Stimulated activated CD8-positive, alpha-beta memory T cell treated with anti-CD3 and anti-CD28 coated beads, Interleukin-4, amount 100 ng/mL, for 4 hours (primary cell): ENCODE measurements around the gene CADPS2.
"Not testable (repeated sequence)": the region's sequence is repeated elsewhere in the genome, so short reads cannot be mapped to it uniquely, and the experiment has no call there.

ENCODE experiments used
- DNase-seq, 2 donors: peaks; one replicate each; pipeline ENCODE4 v3.0.0-alpha.2; 2020; ENCODE audit warnings: low read depth in 2 of 2, low spot score in 1 of 2

Gene CADPS2

DNA sequence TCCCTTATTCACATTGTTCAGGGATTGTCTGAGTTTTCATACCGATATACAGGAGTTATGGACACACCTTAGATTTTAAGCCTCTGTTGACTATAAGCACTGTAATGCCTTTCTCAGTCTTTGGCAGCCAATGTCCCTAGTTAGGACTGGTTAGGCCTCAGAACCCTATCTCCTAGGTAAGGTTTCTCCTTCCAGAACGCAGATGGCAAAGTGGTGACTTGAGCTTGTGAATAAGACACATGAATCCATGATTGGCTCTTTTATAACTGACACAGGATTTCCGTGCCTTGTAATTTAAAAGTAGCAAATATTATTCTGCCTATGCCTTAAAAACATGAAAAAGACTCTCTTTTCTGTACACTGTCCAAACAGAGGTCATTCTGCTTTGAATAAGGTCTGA, 171.1 kb downstream of the CADPS2 start:
- no peak for DNase-seq

- DNase-seq = no peak
These were observed 175.3 kb downstream of the CADPS2 start for GRCh38 chr7:122710916-122711315.

DNA sequence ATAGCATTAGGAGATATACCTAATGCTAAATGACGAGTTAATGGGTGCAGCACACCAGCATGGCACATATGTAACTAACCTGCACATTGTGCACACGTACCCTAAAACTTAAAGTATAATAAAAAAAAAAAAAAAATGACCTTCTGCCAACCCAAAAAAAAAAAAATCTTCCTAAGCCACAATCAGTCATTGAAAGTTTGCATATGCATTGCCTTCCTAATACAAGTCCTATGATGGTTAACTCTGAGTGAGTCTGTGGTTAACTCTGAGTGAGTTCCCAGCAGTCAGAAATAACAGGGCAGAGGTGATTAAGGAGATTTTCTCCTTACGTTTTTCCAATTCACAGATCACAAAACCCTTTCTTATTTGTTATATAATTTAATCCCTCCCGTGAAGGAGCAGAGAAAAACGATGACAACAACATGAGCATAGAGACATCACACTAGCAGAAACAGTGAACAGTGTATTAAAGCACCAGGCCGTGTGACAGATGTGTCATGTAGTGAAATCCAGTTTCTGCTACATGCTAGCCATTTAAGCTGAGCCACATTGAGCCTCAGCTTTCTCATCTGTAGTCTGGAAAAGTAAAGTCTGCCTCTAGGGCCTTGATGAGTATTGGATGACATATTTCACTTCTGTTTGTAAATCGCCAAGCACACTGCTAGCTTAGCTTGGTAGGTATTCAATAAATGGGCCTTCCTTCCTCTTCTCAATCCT, 176.2 kb downstream of the CADPS2 start:
- no peak for DNase-seq

DNA sequence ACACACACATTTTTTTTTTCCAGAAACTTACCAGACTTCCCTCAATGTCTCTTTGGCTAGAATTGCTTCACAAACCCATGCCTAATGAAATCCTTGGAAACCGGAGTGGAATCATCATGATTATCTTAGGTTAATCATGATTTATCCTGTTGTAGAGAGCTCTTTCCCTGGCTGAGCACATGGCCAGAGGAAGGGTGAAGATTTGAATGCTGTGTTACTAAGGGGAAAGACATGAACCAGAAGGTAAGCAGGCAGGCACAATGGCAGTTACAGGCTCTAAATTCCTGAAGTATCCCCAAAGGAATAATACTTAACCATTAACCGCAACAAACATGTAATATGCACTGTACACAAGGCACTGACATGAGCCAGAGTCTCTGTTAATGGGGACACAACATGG, 179.4 kb downstream of the CADPS2 start:
- DNase-seq = no peak

- no peak for DNase-seq
These were observed 183.3 kb downstream of the CADPS2 start, which contains the start of gene RNF148 for GRCh38 chr7:122702872-122703510. Gene RNF148, minus strand, starts transcription at chr7:122702922. Its CDS starts 172 bp downstream, at chr7:122702750.

- DNase-seq = no peak
These were observed 187.2 kb downstream of the CADPS2 start, which contains the start of gene RNF133 for GRCh38 chr7:122699017-122699416. Gene RNF133, minus strand, starts transcription at chr7:122699117. Its CDS starts 199 bp downstream, at chr7:122698918.

GRCh38 chr7:122695816-122696215, 190.4 kb downstream of the CADPS2 start:
- DNase-seq = no peak

DNA sequence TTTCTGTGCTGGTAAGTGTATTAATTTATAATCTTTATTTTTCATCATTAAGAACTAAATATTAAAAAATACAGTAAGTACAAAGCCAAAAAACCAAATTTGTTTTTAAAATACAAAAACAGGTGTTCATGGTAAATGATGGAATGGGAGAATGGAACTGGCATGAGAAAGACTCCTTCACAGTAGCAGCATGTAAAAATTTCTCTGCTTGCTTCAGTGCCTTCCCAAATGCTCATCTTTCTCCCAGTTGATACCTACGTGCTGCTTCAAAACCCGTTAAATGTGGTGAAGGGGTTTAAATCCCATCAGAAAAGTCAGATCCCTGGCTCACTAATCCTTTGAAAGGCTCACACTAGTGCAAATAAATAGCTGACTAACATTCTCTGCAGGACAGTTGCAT, 191.6 kb downstream of the CADPS2 start:
- no peak for DNase-seq

DNA sequence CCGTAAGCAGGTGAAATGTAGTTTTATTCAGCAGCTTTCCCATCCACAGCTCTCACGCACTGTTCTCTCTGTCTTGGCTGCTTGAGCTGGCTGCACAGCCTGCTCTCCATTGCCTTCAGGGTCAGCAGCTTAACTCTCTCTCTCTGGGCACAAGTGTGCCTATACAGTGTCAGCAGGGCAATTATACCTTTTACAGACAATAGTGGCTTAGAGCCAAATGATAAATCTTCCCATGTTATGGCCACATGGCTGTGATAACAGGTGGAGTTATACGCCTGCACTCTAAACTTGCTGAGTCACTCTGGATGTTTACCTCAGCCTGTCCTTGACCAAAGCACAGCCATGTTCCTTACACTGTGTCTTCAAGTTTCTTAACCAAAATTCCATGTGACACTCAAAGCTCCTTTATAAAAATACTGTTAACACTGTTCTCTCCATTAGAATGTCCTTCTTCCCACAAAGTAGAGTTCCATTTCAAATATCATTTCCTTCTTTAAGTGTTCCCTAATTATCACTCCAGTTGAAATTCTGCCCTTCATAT, 193.4 kb downstream of the CADPS2 start:
- no peak for DNase-seq

DNA sequence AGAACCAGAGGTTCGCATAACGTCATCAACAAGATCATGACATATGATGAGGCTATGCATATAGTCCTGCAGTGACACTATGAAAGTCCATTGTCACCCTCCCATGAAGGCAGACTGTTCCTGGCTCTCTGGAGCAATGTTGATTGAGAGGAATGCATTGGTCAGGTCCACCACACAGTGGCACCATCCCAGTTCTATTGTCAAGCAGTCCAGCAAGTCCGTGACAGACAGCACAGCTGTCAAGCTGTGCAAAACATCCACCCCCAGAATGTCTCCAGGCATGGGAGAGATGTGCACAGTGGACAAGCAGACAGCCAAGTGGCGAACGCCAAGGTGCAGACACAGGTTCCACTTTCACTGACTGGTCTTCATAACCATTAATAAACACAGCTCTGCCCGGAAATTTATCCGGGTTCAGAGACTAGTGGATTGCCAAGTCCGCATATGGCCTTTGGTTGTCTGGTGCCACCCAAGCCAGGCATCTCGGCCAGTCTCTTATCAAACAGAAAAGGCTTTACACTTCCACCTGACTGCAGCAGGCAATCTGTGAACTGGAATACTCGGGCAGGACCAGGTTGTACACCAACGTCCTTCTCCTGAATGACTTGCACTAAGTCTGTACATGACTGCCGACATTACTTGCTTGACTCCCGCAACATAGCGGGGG, 194.6 kb downstream of the CADPS2 start:
- DNase-seq = no peak

- no peak for DNase-seq
These were observed 196.7 kb downstream of the CADPS2 start for GRCh38 chr7:122689346-122690109.

GRCh38 chr7:122688400-122688998, 197.8 kb downstream of the CADPS2 start:
- no peak for DNase-seq

DNA sequence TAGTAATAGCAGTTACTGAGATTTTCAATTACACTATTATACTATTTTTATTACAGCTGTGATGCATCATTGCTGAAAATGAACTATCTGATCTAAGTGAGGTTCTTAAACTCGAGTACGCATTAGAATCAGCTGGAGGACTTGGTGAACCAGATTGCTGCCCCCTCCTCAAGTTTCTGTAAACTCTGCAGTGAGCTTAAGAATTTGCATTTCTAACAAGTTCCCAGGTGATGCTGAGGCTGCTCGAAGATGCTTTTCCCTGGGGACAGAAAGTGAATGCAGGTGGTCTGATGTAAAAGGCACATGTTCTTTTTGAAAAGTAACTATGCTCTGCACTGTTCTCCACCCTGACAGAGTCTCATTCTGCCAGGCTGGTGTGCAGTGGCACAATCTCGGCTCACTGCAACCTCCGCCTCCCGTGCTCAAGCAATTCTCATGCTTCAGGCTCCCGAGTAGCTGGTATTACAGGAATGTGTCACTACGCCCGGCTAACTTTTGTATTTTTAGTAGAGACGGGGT, 199.8 kb downstream of the CADPS2 start:
- DNase-seq = no peak

GRCh38 chr7:122684504-122684903, 201.8 kb downstream of the CADPS2 start:
- DNase-seq = no peak

- no peak for DNase-seq
These were observed 203.3 kb downstream of the CADPS2 start for GRCh38 chr7:122682815-122683550.

DNA sequence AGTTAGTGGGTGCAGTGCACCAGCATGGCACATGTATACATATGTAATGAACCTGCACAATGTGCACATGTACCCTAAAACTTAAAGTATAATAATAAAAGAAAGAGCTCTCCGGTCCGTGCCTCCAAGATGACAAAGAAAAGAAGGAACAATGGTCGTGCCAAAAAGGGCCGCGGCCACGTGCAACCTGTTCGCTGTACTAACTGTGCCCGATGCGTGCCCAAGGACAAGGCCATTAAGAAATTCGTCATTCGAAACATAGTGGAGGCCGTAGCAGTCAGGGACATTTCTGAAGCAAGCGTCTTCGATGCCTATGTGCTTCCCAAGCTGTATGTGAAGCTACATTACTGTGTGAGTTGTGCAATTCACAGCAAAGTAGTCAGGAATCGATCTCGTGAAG, 205.1 kb downstream of the CADPS2 start:
- DNase-seq = not testable (repeated sequence)

DNA sequence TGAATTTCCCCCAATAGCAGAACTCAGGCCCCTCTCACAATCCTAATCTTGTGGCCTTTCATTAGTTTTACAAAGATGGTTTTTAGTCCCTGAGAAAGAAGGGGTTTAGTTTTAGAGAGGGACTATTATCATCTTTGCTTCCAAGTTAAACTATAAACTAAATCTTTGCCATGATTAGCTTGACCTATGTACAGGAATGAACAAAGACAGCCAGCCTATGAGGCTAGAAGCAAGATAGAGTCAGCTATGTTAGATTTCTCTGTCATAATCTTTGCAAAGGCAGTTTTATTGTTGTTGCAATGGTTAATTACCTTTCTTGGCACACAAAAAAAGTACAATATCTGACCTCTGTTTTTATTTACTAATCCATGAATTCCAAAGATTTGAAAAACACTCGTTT, 206.4 kb downstream of the CADPS2 start:
- no peak for DNase-seq

- not testable (repeated sequence) for DNase-seq
These were observed 207.0 kb downstream of the CADPS2 start for GRCh38 chr7:122679269-122679709.

DNA sequence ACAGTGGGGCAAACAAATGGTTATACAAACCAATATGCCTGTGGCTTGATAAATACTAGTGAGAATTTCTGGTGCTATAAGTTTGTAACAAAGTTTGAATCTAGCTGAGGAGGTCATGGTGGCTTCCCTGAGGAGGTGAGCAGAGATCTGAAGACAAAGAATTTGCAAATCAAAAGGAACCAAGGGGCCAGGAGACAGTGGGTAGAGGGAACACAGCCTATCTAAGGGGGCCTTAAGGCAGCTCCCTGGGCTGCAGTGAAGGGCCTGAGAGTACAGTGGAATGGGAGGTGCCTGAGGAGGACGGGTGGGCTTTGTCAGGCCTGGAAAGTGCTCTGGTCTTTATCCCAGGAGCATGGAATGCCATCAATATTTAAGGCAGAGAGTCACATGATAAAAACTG, 209.1 kb downstream of the CADPS2 start:
- no peak for DNase-seq

DNA sequence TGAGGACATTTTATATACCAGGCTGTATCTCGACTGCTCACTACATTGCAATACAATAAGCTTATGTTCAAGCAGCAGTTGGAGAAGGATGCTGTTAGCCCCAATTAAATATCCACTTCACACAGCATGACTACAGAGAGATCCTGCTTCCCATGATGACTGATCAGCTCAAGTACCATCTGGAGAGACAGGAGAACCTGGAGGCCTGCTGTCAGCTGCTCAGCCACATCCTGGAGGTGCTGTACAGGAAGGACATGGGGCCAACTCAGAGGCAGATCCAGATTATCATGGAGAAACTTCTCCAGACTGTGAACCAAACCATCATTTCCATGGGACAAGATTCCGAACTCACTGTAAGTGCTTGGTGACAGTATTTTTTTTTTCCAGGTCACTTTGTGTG, 209.8 kb downstream of the CADPS2 start:
- no peak for DNase-seq
